Astrocyte (in vitro differentiated cells and primary cell): ENCODE measurements around the gene NLGN1. TPM values are rescaled to one million over a fixed set of nuclear protein-coding genes. Genes with fewer than 3 reads are reported as not detected.

Experiments used
- DNase-seq: peaks from one replicate; pipeline ENCODE4 v3.0.0-alpha.2; 2010; ENCODE audit warnings: low read depth
- FAIRE-seq: peaks from 2 replicates; lab custom pipeline; 2011; peaks lifted over from hg19 to GRCh38; lab: Jason Lieb, UNC
- H2AFZ ChIP-seq: 2 replicates; pipeline ENCODE4 v1.6.0; 2012; ENCODE audit warnings: low read depth, low read length, inconsistent platforms
- H3K27ac ChIP-seq: 2 replicates; pipeline ENCODE4 v1.5.1; 2011; ENCODE audit warnings: low read depth, low read length, inconsistent platforms
- H3K27me3 ChIP-seq: 2 replicates; pipeline ENCODE4 v1.6.0; 2011; ENCODE audit warnings: low read length, inconsistent platforms; ENCODE audit not compliant: insufficient read depth
- H3K36me3 ChIP-seq: 2 replicates; pipeline ENCODE4 v1.5.1; 2011; ENCODE audit warnings: low read length, inconsistent platforms; ENCODE audit not compliant: insufficient read depth
- H3K4me1 ChIP-seq: 2 replicates; pipeline ENCODE4 v1.5.1; 2011; ENCODE audit warnings: low read length, inconsistent platforms; ENCODE audit not compliant: insufficient read depth
- H3K4me2 ChIP-seq: 2 replicates; pipeline ENCODE4 v1.6.0; 2012; ENCODE audit warnings: low read length, inconsistent platforms
- H3K4me3 ChIP-seq: 2 replicates; pipeline ENCODE4 v1.5.1; 2011; ENCODE audit warnings: low read depth, mild to moderate bottlenecking, low read length, inconsistent platforms; ENCODE audit not compliant: insufficient read depth
- H3K79me2 ChIP-seq: 2 replicates; pipeline ENCODE4 v1.6.0; 2012; ENCODE audit warnings: mild to moderate bottlenecking, low read length, inconsistent platforms; ENCODE audit not compliant: insufficient read depth
- H3K9ac ChIP-seq: 2 replicates; pipeline ENCODE4 v1.6.0; 2012; ENCODE audit warnings: mild to moderate bottlenecking, low read length, inconsistent platforms
- H3K9me3 ChIP-seq: 2 replicates; pipeline ENCODE4 v1.5.1; 2012; ENCODE audit warnings: low read depth, mild to moderate bottlenecking, low read length, inconsistent platforms; ENCODE audit not compliant: insufficient read depth
- H4K20me1 ChIP-seq: 2 replicates; pipeline ENCODE4 v1.6.0; 2012; ENCODE audit warnings: low read length, inconsistent platforms; ENCODE audit not compliant: insufficient read depth
- H3K27ac Mint-ChIP-seq: one replicate; pipeline ENCODE4 v1.8.0; 2021; ENCODE audit warnings: mild to moderate bottlenecking, mixed read lengths; ENCODE audit not compliant: unreplicated experiment
- H3K27me3 Mint-ChIP-seq: one replicate; pipeline ENCODE4 v1.8.0; 2021; ENCODE audit warnings: low read depth, mixed read lengths; ENCODE audit not compliant: unreplicated experiment
- H3K36me3 Mint-ChIP-seq: one replicate; pipeline ENCODE4 v1.8.0; 2021; ENCODE audit warnings: low read depth, mixed read lengths; ENCODE audit not compliant: unreplicated experiment
- H3K4me1 Mint-ChIP-seq: one replicate; pipeline ENCODE4 v1.8.0; 2021; ENCODE audit warnings: low read depth, mixed read lengths; ENCODE audit not compliant: unreplicated experiment
- H3K4me3 Mint-ChIP-seq: one replicate; pipeline ENCODE4 v1.8.0; 2021; ENCODE audit warnings: mild to moderate bottlenecking, moderate library complexity, mixed read lengths; ENCODE audit not compliant: unreplicated experiment
- H3K9me3 Mint-ChIP-seq: one replicate; pipeline ENCODE4 v1.8.0; 2021; ENCODE audit warnings: mild to moderate bottlenecking, mixed read lengths; ENCODE audit not compliant: unreplicated experiment
- EZH2 ChIP-seq: IDR thresholded peaks from 2 replicates; pipeline ENCODE4 v1.6.1; 2012; ENCODE audit warnings: mild to moderate bottlenecking, low read length, inconsistent platforms; ENCODE audit not compliant: insufficient read depth
- total RNA-seq: library from RNA; stranded (reverse); gene quantifications from 2 replicates; pipeline ENCODE4 v1.2.1, GENCODE V29; 2021
- TF ChIP-seq, protein P1 (sequence below): IDR thresholded peaks from 2 replicates; pipeline ENCODE4 v1.5.1; 2011; ENCODE audit warnings: low read depth, mild to moderate bottlenecking, inconsistent platforms, low read length, moderate library complexity; ENCODE audit not compliant: insufficient read depth

The NLGN1 gene
- total RNA-seq, 1 donor from 2014 or later = 1.2 TPM

DNA sequence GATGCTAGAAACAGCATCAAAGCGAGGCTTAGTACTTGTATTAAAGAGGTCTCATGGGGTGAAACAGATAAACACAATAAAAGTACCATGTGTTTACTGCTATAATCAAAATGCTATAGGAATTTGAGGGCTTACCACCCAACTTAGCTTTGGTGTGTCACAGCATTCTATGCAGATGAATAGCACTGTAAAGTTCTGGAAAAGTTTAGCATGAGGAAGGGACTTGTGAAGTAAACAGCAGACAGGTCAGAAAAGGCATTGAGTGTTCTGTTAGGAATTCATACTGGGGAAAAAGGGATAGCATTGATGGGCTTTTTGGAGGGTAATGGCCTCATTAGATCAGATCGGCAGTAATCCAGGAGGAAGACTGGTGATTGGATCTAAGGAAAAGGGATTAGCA, 505.3 kb downstream of the NLGN1 start:
- TF ChIP-seq, protein P1, sequence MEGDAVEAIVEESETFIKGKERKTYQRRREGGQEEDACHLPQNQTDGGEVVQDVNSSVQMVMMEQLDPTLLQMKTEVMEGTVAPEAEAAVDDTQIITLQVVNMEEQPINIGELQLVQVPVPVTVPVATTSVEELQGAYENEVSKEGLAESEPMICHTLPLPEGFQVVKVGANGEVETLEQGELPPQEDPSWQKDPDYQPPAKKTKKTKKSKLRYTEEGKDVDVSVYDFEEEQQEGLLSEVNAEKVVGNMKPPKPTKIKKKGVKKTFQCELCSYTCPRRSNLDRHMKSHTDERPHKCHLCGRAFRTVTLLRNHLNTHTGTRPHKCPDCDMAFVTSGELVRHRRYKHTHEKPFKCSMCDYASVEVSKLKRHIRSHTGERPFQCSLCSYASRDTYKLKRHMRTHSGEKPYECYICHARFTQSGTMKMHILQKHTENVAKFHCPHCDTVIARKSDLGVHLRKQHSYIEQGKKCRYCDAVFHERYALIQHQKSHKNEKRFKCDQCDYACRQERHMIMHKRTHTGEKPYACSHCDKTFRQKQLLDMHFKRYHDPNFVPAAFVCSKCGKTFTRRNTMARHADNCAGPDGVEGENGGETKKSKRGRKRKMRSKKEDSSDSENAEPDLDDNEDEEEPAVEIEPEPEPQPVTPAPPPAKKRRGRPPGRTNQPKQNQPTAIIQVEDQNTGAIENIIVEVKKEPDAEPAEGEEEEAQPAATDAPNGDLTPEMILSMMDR = no peak
- no peak for TF ChIP-seq EZH2
- no peaks in the 10 kb centered on the region for H3K36me3 Mint-ChIP-seq
- no peak overlapping the region for H3K9ac ChIP-seq
- no peaks in the 10 kb centered on the region for H3K79me2 ChIP-seq
- DNase-seq (no peak), FAIRE-seq (no peak)
- H3K27ac Mint-ChIP-seq = no peak overlapping the region
- no peak overlapping the region for H3K4me2 ChIP-seq
- no peaks in the 10 kb centered on the region for H3K4me1 ChIP-seq
- no peak overlapping the region for H3K4me3 Mint-ChIP-seq
- no peaks in the 10 kb centered on the region for H3K9me3 Mint-ChIP-seq
- H2AFZ ChIP-seq = no peak overlapping the region
- H3K4me3 ChIP-seq = no peak overlapping the region
- H3K36me3 ChIP-seq = no peaks in the 10 kb centered on the region
- H3K27me3 ChIP-seq = no peaks in the 10 kb centered on the region
- no peaks in the 10 kb centered on the region for H4K20me1 ChIP-seq
- no peaks in the 10 kb centered on the region for H3K27me3 Mint-ChIP-seq
- H3K4me1 Mint-ChIP-seq = peaks cover 3% of the 10 kb centered on the region
- no peaks in the 10 kb centered on the region for H3K9me3 ChIP-seq
- H3K27ac ChIP-seq = no peak overlapping the region

DNA sequence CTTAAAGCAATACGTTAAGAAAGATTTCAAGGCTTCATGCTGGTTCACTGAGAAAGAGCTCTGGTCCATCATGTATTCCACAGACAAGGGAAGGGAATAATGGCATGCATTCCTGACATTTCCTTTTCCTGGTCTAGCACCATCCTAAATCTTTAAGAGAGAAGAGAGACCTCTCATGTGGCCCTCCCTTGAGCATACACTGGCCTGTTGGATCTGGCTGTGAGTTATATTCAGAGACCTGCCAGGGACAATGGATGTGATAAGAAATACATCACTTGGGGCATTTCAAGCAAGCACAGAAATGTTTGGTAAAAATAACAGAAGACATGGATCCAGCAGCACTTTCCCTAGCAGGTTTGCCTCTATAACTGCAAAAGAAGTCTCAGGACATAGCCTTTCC, 507.8 kb downstream of the NLGN1 start:
- H3K4me1 Mint-ChIP-seq = peaks cover 3% of the 10 kb centered on the region
- H3K27ac Mint-ChIP-seq = no peak overlapping the region
- no peak overlapping the region for H3K4me2 ChIP-seq
- H3K9ac ChIP-seq = no peak overlapping the region
- no peaks in the 10 kb centered on the region for H3K27me3 Mint-ChIP-seq
- no peaks in the 10 kb centered on the region for H3K9me3 ChIP-seq
- no peaks in the 10 kb centered on the region for H3K36me3 ChIP-seq
- H2AFZ ChIP-seq = no peak overlapping the region
- no peak overlapping the region for H3K4me3 Mint-ChIP-seq
- H3K4me3 ChIP-seq = no peak overlapping the region
- no peak for TF ChIP-seq EZH2
- TF ChIP-seq, protein P1 = no peak
- no peaks in the 10 kb centered on the region for H3K36me3 Mint-ChIP-seq
- H3K4me1 ChIP-seq = no peaks in the 10 kb centered on the region
- no peak overlapping the region for H3K27ac ChIP-seq
- no peaks in the 10 kb centered on the region for H3K9me3 Mint-ChIP-seq
- no peaks in the 10 kb centered on the region for H3K79me2 ChIP-seq
- FAIRE-seq (no peak), DNase-seq (no peak)
- no peaks in the 10 kb centered on the region for H4K20me1 ChIP-seq
- no peaks in the 10 kb centered on the region for H3K27me3 ChIP-seq

DNA sequence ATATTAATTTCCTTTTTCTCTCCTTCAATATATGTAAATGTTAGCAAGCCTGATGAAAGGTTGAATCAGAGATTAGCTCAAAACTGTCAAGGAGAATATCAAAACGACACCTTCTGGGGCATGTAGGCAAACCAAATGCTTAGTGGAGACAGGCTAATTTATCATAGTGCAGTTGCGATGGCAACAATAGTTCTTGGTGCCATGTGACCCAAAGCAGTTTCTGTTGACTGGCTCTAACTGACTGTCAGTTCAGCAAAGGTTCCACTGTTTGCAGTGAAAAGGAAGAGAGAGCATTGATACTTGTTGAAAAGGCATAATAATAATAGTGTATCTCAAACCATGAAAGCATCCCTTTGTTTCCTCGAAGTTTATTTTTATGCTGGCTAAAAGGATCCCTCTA, 513.9 kb downstream of the NLGN1 start:
- peaks cover 31% of the 10 kb centered on the region for H3K4me1 Mint-ChIP-seq
- no peak for FAIRE-seq
- no peaks in the 10 kb centered on the region for H3K9me3 Mint-ChIP-seq
- H3K27ac Mint-ChIP-seq = no peak overlapping the region
- no peaks in the 10 kb centered on the region for H4K20me1 ChIP-seq
- peaks cover 19% of the 10 kb centered on the region for H3K4me1 ChIP-seq
- peak; percentile 42 for DNase-seq
- no peak overlapping the region for H3K4me3 ChIP-seq
- H3K79me2 ChIP-seq = no peaks in the 10 kb centered on the region
- H3K36me3 ChIP-seq = no peaks in the 10 kb centered on the region
- no peak for TF ChIP-seq EZH2
- TF ChIP-seq, protein P1 = no peak
- H3K9ac ChIP-seq = no peak overlapping the region
- no peaks in the 10 kb centered on the region for H3K36me3 Mint-ChIP-seq
- peak overlapping the region; percentile 23 for H2AFZ ChIP-seq
- H3K9me3 ChIP-seq = no peaks in the 10 kb centered on the region
- no peaks in the 10 kb centered on the region for H3K27me3 Mint-ChIP-seq
- no peak overlapping the region for H3K4me3 Mint-ChIP-seq
- H3K27me3 ChIP-seq = no peaks in the 10 kb centered on the region
- H3K4me2 ChIP-seq = no peak overlapping the region
- H3K27ac ChIP-seq = no peak overlapping the region
